Right renal cortex interstitium (tissue), 3 donors: ENCODE data around the gene ARHGEF5. TPM values are rescaled to one million over a fixed set of nuclear protein-coding genes. Genes with fewer than 3 reads are reported as not detected.
"Not testable (repeated sequence)": the region's sequence is repeated elsewhere in the genome, so short reads cannot be mapped to it uniquely, and the experiment has no call there.

Experiments used
- DNase-seq, 3 donors: peaks; one replicate each; pipeline ENCODE4 v3.0.0-alpha.2; 2013; ENCODE audit warnings: low read depth in 3 of 3, low spot score in 2 of 3
- polyA plus RNA-seq, 3 donors: library from polyadenylated mRNA; unstranded; fragments of 120-200 nt; gene quantifications; one replicate each; pipeline ENCODE4 v1.2.1, GENCODE V29; 2013; ENCODE audit not compliant: insufficient read length in 3 of 3

The ARHGEF5 gene
- polyA plus RNA-seq, 3 donors, result 21.3 to 22.2 (median 21.6) TPM

DNA sequence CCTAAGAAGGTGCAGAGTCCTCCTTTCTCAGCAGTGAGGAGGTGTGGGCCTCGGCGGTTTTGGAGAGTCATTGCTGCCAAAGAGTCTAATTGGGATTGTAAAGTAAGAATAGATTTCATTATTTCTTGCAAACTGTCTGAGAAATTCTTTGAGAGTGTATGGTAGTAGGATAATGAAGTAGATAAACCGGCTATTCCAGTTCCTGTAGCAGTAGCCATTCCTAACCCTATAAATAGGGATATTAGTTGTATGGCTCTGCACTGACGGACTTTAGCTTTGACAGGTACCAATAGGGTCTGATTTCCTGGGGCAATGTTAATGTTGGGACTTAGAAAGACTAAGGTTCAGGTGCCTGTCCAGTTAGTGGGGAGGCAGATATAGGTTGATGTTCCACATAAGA is 63.7 kb downstream of the ARHGEF5 start:
- DNase-seq, result not testable (repeated sequence)

DNA sequence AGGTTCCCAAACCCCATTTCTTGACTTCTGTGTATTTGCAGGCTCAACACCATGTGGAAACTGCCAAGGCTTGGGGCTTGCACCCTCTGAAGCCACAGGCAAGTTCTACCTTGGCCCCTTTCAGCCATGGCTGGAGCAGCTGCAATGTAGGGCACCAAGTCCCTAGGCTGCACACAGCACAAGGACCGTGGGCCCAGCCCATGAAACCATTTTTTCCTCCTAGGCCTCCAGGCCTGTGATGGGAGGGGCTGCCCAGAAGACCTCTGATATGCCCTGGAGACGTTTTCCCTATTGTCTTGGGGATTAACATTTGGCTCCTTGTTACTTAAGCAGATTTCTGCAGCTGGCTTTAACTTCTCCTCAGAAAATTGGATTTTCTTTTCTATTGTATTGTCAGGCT is 72.3 kb downstream of the ARHGEF5 start:
- DNase-seq, result not testable (repeated sequence)

DNA sequence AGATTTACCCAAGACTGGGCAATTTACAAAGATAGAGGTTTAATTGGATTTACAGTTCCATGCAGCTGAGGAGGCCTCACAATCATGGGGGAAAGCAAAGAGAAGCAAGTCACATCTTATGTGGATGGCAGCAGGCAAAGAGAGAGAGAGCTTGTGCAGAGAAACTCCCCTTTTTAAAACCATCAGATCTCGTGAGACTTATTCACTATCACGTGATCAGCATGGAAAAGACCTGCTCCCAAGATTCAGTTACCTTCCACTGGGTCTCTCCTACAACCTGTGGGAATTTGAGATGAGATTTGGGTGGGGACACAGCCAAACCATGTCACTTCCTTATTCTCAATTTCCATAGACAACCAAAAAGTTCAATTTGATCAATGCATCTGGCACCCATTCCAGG is 73.2 kb downstream of the ARHGEF5 start:
- no peak for DNase-seq

Other genes starting within 250 kb of the ARHGEF5 start
- not detected for gene OR2A2, start 245.8 kb upstream of the ARHGEF5 start, polyA plus RNA-seq
- gene OR2A14, start 232.2 kb upstream of the ARHGEF5 start, polyA plus RNA-seq, result not detected
- gene CTAGE4, start 171.9 kb upstream of the ARHGEF5 start, polyA plus RNA-seq, result 1 to 10 TPM; 2.6 to 5.0 (median 2.7) TPM
- 10 to 100 TPM; 22.3 to 28.7 (median 26.8) TPM for gene ARHGEF35, start 159.6 kb upstream of the ARHGEF5 start, polyA plus RNA-seq
- 1 to 10 TPM in 2 of 3 donors, under 1 TPM in 1; 0.97 to 1.5 (median 1.0) TPM for gene OR2A42, start 115.8 kb upstream of the ARHGEF5 start, polyA plus RNA-seq
- 1 to 10 TPM; 6.9 to 9.2 (median 7.0) TPM for gene OR2A7, start 90.6 kb upstream of the ARHGEF5 start, polyA plus RNA-seq
- 1 to 10 TPM; 5.5 to 9.4 (median 7.7) TPM for gene CTAGE8, start 86.1 kb upstream of the ARHGEF5 start, polyA plus RNA-seq
- under 1 TPM; 0.10 to 0.44 (median 0.39) TPM for gene OR2A1, start 43.0 kb upstream of the ARHGEF5 start, polyA plus RNA-seq
- not detected for gene NOBOX, start 48.3 kb downstream of the ARHGEF5 start, polyA plus RNA-seq